ENCODE measurements around the gene SIX3.

- TF ChIP-seq EZH2 (IDR thresholded peaks at IDR 0.05; ENCODE audit: insufficient read depth, poor library complexity, severe bottlenecking), result no peak
- no peak for TF ChIP-seq EZH2phosphoT487 (IDR thresholded peaks at IDR 0.05; ENCODE audit: insufficient read depth, low read depth)
Observed at GRCh38 chr2:44960871-44961270, 19.4 kb downstream of the SIX3 start.

Measured in GM23248 (cell line).